CD4-positive, alpha-beta T cell treated with Interleukin-17A for 4 hours (primary cell): ENCODE results near the gene MAP4.
A peak's percentile ranks its signal among the peaks of the same experiment; 100 is the strongest.

Experiments
- DNase-seq: peaks from one replicate; pipeline ENCODE4 v3.0.0-alpha.2; 2020; ENCODE audit warnings: mixed read lengths

Gene MAP4

DNA sequence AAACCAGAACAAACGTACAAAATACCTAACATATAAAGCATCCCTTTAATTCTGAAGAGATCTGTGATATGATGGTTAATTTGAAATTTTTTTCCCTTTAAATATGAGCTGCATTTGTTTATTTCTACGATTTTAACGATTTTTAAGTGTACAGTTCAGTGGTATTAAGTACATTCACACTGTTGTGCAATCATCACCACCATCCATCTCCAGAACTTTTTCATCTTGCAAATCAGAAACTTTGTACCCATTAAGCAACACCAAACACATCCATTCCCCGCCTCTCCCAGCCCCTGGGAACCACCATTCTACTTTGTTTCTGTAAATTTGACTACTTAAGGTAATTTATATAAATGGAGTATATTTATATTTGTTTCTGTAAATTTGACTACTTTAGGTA lies 51.5 kb downstream of the MAP4 start:
- DNase-seq: no peak

DNA sequence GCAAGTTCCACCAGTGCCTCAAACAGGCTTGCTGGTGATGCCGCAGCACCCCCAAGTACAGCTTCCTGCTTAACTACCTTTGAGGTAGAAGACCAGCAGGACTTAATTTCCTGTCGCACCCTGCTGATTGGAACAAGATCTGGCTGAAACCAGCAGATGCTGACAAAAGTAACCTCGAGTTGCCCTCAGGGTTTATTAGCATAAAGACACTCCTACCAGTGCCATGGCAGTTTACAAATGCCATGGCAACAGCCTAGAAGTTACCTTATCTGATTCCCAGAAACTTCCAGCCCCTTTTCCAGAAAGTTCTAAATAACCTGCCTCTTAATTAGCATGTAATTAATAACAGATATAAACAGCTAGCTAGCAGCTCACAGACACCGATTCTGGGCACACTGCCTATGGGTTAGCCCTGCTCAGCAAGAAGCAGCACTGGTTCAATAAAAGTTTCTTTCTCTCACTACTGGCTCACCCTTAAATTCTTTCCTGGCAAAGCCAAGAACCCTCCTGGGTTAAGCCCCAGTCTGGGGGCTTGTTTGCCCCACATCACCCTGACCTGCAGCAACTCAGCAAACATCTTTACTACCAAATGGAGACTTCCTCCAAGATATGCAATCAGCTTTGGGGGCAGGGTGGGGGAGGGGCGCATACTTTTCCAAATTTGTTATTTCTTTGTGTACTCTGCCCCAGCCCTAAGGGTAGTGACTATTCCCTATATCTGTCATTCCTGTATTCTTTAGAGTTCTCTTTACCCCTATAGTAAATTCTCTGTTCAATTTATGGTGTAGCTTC lies 54.2 kb downstream of the MAP4 start:
- peak; percentile 46 for DNase-seq

DNA sequence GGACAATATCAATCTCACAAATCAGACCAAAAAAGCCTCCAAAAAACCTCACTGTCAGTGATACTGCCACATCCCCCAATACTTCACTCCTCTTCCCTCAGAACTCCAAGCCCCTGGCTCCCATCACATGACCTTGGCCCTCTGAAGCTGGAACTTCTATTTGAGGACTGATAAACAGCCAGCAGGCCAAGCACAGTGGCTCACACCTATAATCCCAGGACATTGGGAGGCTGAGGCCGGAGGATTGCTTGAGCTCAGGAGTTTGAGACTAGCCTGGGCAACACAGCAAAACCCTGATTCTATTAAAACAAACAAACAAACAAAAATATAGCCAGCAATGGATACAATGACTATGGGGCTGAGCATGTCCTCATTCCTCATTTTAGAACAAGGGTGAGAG lies 55.2 kb downstream of the MAP4 start:
- no peak for DNase-seq

DNA sequence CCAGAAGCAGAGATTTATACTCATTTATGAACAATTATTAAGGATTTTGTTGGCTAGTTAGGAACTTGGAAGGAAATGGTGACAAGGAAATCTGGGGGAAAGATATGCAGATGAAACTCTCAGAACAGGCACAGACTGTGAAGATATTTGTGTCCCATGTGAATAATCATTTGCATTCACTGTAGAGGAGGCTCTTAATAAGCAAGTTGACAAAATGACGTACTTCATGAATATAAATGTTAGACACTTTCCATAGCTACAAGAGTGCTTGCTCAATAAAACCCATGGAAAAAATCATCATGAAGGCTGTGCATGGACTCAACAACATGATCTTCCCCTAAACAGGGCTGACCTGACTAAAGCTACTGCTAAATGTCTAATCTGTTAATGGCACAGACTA lies 59.7 kb downstream of the MAP4 start:
- no peak for DNase-seq

DNA sequence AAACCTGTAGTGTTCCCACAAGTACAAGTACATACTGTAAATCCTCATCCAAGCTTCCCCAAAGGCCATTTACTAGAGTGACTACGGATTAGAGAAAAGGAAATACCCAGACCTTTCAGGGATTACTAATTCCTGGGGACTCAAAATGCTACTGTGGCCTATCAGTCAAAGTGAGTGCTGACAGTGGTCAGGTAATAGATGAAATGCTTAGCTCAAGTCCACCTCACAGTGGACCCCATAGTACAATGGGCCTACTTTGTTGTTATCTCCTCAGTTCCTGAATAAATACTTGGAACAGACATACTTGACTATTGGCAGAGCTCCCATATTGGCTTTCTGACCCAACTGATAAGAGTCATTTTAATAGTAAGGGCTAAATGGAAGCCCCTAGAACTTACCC lies 61.6 kb downstream of the MAP4 start:
- no peak for DNase-seq

DNA sequence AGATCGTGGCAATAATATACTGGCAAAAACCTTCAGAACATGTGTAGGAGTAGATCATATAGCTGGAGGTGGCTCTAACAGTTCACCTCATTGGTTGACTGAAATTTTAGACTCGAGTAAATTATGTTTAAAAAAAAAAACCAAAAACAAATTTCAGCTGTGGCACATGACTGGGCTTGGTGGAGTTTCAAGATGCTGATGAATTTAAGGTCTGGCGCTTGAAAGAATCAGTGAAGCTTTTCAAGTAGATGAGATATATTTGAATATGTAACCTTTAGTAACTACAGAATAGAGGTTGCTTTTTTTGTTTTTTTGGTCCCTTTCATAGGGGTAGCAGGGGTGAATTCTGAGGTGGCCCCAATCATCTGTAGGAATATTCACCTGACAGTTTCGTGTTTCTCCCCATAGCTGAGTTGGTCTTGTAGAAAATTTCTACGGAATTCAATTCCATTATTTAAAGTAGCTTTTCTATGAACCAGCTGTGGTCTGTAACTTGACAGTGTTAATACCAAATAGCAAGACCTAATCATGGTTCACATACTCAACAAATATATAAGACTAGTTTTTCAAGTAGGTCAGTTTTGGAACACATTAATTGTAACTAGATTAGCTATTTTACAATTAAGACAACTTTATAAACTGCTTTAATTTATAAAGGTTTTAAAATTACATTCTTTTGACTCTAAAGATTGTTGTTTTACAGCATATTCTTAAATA lies 65.6 kb downstream of the MAP4 start:
- no peak for DNase-seq

DNA sequence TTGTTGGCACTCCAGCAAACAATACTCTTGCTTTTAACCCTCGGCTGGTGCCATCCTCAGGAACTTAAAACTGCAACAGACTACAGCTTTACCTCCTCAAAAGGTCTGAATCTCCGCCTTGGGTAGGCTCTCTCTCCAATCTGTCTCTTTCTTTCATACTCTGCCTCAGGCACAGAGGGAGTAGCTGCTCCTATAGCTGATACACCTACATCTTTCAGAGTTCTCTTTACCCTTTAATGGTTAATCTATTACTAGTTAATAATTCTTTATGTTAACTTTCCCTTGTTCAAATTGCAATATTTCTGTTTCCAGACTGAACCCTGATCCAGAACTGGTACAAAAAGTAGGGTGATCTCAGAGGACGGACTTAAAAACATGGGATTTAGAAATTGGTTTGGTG lies 66.2 kb downstream of the MAP4 start:
- DNase-seq: no peak

DNA sequence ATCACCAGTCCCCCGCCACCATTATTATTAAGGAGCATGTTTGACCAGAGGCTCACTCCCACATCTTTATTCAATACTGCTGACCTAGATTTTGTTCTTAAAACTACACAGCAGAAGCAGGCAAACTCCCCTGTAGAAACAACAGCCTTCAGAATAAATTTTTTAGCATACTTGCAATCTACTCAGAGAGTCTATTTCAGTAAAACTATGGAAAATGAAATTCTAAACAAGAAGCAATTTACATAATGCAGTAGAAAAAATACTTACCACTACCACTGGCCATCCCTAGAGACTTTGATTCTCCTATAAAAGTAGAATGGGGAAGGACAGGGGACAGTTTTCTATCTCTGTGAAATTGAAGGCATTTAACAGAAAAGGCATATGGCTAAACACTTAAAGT lies 76.0 kb downstream of the MAP4 start:
- no peak for DNase-seq

DNA sequence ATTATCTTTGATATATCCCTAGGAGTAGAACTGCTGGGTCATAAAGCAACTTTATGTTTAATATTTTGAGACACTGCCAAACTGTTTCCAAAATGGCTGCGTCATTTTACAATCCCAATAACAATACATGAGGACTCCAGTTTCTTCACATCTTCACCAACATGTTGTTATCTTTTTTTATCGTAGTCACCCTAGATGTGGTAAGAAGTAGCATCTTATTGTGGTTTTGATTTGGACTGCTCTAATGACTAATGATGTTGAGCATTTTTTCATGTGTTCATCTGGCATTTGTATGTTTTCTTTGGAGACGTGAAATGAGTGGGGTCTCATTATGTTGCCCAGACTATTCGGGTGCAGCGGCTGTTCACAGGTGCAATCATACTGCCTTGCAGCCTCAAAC lies 83.8 kb downstream of the MAP4 start:
- DNase-seq: no peak

DNA sequence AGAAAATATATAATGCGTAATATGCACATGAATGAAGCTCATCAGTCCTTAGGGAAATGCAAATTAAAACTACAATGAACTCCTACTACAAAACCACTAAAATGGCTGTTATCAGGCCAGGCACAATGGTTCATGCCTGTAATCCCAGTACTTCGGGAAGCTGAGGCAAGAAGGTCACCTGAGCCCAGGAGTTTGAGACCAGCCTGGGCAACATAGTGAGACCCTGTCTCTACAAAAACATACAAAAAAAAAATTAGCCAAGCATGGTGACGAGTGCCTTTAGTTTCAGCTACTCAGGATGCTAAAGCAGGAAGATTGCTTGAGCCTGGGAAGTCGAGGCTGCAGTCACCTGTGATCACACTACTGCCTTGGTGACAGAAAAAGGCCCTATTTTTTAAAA lies 85.2 kb downstream of the MAP4 start:
- DNase-seq: no peak

DNA sequence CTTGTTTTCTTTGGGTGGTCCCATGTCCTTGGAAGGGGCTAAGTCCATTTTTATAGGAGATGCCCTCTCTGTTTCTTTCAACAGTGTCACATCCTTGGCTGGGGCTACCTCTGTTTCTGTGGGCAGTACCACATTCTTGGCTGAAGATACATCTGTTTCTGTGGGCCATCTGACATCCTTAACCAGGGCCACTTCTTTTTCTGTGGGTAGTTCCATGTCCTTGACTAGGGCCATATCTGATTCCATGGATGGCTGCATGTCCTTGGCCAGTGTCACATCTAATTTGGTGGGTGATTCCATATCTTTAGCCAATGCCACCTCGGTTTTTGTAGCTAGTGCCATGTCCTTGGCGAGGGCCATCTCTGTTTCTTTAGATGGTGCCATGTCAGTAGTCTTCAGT lies 99.5 kb downstream of the MAP4 start:
- DNase-seq: no peak

DNA sequence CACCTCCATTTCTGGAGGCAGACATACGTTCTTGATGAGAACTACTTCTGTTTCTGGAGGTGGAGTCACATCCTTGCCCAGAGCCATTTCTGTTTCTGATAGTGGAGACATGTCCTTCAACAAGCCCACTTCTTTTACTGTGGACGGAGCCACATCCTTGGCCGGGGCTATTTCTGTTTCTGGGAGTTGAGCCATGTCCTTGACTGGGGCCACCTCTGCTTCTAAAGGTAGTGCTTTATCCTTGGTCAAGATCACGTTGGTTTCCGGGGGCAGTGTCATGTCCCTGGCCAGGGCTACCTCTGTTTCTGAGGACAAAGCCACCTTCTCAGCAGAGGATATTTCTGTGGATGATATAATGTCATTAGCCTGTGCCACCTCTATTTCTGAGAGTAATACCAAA lies 100.0 kb downstream of the MAP4 start:
- DNase-seq: no peak

DNA sequence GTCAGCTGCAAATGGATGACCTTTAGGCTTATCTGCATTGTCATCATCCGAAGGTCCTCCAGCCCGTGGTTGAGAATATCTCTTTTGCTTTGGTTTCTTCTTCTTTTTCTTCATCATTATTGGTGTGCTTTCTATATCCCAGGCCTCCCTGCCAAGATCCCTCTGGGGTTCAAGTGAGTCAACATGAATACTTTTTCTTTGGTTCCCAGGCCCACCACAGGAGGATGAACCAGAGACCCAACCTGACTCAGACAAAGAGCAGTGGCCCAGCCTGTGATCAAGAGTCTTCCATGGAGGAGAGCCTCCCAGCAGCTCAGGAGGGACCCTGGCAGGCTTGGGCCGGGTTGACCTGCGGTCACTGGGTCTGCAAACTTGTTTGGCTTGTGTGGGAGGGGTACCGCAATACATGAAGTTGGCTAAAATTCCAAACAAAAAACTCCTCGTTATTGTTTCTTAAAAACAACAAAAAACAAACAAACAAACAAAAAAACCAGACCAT lies 104.2 kb downstream of the MAP4 start:
- DNase-seq: no peak

DNA sequence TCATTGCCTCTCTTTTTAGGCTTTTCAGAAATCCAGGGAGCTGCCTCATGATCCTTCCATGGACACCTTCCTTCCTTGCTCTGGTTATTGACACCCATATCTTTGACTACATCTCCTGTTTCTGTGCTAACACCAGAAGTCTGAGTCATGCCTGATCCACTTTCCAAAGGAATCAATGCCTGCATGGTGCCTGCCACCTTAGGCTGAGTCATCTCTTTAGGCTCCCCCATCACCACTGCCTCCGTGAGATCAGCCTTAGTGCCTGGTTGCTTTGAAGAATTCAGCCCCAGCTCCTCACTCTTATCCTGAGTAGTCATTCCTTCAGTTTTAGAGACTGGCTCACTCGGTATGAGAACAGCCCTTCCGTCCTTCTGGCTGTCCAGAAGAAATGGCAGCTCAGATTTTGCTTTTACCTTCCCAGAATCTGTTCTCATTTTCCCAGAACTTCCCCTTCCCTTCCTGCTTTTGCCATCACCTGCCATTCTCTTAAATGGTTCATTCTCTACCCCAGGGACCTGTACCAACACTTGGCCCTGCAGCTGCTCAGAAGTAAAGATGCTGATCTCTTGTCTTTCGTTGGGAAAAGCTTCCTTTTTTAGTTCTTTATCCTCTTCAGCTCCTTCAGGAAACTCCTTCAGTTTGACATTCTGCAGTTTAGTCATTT lies 105.3 kb downstream of the MAP4 start:
- DNase-seq: no peak

DNA sequence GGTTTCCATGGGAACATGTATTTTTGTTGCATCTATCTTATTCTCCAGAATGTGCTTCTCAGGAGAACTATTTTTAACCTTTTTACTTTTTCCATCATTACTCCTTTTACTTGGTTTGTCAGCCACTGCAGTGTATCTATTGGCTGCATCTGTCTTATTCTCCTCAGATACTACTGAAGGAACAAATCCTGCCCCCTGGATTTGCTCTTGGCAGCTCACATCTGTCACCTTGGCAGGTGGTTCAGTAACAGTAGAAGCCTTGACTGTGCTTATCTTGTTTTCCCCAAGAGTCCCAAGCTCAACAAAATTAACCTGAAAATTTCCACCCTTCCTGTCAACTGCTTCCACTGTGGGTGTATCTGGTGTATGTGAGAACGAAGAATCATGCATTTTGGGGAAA lies 106.0 kb downstream of the MAP4 start:
- DNase-seq: no peak

DNA sequence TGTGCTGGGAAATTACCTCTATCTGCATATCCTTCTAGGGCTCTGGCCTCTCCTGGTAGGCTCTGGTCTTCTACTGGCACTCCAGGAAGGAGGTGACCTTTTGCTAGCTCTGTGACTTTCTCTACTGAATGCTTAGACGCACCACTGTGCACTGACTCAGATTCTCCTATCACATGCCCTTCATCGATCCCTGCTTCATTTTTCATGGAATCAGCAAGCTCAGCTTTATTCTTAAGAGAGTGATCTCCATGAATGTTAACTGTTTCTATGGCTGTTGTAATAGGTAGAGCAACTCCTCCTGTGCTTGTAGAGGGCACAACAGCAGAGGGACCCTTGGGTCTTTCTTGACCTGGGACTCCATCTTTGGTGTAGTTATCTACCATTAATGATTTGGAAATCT lies 106.6 kb downstream of the MAP4 start:
- DNase-seq: no peak

DNA sequence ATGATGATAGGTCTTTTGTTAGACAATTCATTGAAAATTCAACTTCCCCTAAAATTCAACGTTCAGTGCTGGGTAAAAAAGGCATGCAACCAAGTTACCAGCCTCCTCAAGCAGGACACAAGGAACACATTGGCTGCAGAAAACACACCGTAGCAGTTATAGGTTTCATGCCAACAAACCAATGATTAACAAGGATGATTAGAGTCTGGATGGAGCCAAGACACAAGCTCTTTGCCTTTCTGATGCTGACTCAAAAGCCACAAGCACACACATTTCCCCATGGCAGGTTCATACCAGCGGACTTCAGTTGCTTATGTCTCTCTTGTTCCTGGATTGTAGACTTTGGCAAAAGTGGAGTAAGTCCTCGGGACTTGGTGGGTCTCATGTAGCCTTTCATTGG lies 107.5 kb downstream of the MAP4 start:
- no peak for DNase-seq

DNA sequence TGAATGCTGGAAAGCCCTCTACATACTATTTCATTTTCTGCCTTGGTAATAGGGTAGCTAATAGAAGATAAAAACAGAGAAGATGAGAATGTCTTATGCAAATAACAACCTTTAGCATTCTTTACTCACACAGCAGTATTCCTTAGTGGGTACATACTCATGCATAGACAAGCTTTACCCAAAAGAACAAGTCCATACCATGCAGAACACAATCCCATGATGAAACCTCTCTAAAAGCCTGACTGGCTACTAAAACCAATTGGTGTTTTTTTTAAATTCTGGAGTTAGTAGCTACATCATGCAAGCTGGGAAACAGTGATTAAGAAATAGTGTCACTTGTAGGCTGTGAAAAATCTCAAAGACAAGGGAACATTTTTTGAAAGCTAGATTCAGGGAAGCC lies 108.4 kb downstream of the MAP4 start:
- DNase-seq: no peak

DNA sequence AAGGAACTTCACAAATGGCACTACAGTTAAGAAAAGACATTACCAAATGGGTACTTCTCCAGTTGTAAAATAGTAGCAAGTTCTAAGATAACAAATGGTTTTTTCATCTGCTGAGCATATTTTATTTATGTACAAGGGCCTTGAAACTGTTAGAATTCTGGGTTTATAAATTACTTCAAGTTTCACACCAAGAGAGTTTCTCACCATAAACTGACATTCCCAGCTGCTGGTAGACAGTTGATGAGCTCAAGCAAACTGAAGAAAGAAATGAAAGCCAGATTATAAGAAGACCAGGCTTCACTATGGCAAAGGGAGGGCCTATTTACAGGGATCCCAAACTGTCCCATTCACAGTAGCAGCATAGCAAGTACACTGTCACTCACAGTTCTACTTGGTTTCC lies 113.5 kb downstream of the MAP4 start:
- no peak for DNase-seq

DNA sequence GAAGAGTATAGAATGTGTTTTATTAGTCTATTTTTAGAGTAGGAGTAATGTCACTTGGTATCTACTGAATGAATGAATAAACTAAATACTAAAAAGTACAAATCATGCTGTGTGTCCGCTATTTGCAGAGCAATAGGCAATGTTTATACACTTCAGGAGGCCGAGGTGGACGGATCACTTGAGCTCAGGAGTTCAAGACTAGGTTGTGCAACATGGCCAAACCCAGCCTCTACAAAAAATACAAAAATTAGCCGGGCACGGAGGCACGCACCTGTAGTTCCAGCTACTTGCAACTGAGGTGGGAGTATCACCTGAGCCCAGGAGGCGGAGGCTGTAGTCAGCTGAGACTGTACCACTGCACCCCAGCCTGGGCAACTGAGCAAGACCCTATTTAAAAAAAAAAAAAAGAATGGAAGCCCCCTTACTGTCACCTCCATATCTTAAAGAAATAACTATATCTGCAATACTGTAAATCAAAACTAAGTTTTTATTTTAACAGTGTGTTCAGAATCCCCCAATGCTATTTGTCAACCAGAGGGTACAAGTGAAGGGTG lies 114.9 kb downstream of the MAP4 start:
- DNase-seq: no peak

DNA sequence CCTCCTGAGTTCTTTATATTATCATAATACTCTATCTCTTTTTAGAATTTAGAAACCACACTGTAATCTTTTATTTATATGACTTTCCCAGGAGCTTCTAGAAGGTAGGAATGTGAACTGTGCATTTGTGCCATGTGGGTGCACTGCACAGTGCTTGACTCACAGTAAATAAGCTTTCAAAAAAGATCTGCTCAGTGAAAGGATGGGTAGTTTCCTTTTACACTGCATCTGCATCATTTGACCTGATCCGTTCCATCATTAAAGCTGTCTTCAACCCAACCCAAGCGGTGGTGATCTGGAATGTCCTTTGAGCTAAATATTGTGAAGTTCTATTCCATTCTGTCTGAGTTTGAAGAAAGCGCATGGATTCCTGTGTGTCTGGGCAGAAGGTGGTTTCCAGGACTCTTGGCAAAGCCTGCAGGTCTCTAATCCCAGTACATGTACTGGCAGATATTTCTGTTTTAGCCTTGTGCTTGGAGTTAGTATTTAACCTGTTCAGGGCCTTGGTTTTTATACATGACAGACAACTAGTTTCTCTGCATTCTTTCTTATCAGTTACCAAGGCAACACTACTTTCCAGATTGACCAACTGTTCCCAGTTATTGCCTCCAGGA lies 116.6 kb downstream of the MAP4 start:
- no peak for DNase-seq

DNA sequence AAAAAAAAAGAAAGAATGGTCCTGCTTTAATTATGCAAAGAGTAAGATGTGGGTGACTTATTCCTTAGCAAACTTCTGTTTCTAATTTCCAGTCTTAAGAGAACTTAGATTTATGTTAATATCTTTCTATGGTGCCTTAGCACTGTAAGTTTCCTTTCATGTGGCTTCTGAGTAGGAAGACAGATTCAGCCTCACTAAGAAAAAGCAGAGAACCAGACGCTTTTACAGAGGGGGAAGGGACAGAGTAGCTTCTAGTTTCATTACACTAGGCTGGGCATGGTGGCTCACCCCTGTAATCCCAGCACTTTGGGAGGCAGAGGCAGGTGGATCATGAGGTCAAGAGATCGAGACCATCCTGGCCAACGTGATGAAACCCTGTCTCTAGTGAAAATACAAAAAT lies 118.3 kb downstream of the MAP4 start:
- DNase-seq: no peak

DNA sequence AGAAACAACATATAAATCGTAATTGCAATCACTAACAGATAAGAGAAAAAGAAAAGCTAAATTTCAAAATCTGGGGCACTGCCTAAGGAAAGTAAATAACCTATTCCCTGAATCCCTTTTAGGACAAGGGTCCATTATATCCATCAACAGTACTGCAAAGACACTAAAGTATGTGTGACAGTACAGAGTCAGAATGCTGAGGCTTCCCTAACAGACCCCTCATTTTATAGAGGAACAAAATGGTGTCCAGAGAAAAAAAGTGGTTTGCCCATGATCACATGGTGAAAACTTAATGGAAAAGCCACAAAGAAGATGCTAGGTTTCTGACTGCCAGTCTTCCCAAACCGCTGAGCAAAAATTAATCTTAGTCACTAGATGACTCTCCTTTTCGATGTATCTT lies 119.5 kb downstream of the MAP4 start:
- no peak for DNase-seq
